GOT3 (cell line): ENCODE measurements around the gene PJVK.
"Not testable (repeated sequence)": the region's sequence is repeated elsewhere in the genome, so short reads cannot be mapped to it uniquely, and the experiment has no call there.

Experiments
- DNase-seq: peaks from one replicate; lab custom pipeline; 2025; ENCODE audit warnings: mixed read lengths; lab: John Stamatoyannopoulos, UW

The PJVK gene

GRCh38 chr2:178429336-178429735, 21.8 kb upstream of the PJVK start:
- DNase-seq = no peak

- no peak for DNase-seq
Observed at GRCh38 chr2:178436662-178437061, 14.5 kb upstream of the PJVK start.

DNA sequence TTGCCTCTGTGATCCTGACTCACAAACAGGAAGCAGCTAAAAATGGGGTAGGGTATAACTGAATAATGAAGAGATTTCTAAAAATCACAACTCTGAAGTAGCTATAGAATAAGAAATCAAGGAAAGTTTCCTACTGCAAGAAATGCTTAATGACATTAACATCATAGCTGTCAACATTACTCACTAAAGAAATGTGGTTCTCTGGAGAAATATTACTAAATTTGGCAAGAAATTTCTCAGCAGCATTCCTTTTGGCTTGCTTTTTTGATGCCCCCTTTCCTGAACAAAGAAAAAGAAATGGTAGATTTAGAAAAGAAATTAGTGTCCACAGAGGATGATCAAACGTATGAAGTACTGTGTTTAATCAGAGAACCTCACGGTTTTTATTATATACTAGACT, 9.8 kb upstream of the PJVK start:
- DNase-seq = no peak

- no peak for DNase-seq
Observed at GRCh38 chr2:178448968-178449661, 2.1 kb upstream of the PJVK start.

- no peak for DNase-seq
Observed at GRCh38 chr2:178449700-178450523, 1.3 kb upstream of the PJVK start.

DNA sequence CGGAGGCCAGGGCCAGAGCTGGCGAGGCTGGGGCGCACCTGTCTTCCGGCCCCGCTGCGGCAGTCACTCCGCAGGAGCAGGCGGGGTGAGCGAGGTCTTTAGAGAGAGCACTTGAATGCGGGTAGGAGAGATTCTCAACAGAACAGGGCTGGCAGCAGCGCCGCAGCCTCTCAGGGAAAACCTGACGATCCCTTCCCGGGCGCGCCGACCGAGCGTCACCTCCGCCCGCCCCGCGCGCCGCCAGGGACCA, 729 bp upstream of the PJVK start:
- no peak for DNase-seq

- DNase-seq = no peak
Observed at GRCh38 chr2:178452334-178452733, 1.2 kb downstream of the PJVK start.

GRCh38 chr2:178452870-178453269, 1.7 kb downstream of the PJVK start:
- DNase-seq = no peak

DNA sequence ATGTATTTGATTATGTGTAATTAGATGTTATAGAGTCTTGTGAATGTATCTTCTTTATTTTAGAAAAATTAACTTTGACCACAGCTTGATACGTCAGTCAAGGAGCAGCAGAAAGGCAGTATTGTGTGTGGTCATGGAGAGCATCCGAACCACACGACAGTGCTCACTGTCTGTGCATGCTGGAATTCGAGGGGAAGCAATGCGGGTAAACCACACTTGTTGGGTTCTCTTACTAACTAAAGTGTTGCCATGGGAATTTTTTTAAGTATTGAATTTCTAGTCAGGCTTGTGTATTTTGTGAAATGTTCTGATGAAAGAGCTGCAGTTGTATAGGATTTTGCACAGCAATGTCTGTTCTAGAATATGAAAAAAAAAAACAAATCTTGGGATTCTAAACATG, 4.8 kb downstream of the PJVK start:
- DNase-seq = no peak

- DNase-seq = no peak
Observed at GRCh38 chr2:178457390-178457886, 6.3 kb downstream of the PJVK start.

DNA sequence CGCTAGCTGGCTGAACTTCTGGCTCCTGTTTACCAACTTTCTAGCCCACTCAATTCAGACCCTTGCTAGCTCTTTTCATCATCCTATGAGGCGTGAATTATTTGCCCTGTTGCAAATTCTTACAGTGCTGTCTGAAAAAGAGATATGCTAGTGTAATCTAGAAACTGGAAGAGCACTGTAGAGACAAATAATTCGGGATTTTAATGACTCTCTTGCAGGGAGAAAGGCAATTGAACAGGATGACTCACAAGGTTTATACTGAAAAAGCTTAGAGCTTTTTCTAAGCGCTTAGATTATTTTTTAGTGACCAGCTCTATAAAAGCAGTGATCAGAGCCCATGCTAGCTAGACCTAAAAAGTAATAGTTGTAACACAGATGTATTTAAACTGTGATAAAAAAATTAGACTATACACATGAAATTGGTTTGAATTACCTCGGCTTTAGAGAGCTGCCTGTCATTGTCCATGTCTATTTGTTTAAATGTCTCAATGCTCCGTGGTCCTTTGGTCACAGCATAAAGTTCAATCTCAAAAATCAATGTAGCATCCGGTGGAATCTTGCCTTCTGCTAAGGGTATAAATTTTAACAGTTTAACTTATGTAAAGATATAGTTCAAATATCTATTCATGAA, 18.2 kb downstream of the PJVK start:
- DNase-seq = no peak

GRCh38 chr2:178471313-178471712, 20.1 kb downstream of the PJVK start:
- not testable (repeated sequence) for DNase-seq

DNA sequence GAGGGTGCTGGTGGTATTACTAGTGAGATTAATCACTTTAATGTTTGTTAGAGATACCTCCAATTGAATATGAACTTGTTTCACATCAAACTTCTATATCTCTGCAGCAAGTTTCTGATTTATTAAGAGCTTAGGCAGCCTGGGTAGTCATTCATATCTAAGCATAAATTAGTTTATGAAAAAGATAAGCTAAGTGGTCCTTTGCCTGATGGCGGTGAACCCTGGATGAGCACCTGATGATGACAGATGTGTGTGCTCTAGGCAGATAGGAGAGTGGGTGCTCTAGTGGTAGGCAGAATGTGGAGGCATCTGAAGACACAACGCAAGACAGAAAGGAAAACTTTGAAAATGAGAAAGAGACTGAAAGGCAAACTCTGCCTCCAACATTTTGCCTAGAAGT, 22.2 kb downstream of the PJVK start:
- DNase-seq = no peak

GRCh38 chr2:178473931-178474330, 22.8 kb downstream of the PJVK start:
- DNase-seq = no peak

DNA sequence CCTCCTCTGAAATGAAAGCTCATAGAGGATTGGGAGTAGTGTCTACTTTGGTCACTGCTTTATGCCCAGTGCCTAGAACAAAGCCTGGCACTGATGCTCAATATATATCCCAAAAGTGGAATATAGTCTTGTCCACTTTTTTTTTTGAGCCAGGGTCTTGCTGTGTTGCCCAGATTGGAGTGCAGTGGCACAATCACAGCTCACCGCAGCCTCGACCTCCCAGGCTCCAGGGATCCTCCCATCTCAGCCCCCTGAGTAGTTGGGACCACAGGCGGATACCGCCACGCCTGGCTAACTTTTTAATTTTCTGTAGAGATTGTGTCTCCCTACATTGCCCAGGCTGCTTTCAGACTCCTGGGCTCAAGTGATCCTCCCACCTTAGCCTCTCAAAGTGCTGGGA, 23.4 kb downstream of the PJVK start:
- no peak for DNase-seq

DNA sequence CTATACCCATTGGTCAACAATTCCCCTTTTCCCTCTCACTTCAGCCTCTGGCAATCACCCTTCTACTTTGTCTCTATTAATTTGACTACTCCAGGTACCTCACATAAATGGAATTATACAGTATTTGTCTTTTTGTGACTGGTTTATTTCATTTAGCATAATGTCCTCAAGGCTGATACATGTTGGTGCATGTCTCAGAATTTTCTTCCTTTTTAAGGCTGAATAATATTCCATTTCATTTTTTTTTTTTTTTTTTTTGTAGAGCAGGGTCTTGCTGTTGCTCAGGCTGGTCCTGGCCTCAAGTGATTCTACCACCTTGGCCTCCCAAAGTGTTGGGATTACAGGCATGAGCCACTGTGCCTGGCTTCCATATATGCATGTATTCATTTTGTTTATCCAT, 25.3 kb downstream of the PJVK start:
- no peak for DNase-seq

DNA sequence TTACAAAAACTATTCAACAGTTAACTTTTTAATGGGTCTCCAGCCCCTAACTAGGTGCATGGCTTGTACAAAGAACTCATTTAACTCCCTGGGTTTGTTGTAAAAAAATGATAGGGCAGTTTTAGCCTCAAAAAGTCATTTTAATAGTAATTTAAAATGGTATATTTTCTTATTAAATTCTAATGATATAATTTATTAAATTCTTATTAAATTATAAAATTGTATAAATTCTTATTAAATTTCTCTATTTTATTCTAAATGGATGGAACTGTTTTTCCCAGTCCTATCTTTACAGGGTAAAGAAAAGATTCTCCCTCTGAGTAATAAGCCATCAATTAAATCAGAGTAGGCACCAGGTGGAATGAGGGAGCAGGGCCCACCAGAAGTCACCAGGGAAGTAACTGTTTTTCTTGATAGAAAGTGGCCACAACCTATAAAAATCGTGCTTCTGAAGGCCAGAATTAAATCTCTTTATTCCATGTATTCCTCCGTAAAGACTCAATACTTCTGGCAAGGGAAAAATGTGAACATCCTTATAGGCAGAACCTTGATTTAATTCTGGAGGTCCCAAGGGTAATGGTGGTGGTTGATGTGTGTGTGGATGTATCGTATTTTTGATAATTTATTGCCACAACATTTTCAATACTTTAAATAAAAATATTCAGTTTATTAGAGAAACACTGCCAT, 26.4 kb downstream of the PJVK start:
- DNase-seq = no peak

- DNase-seq = no peak
Observed at GRCh38 chr2:178478130-178478438, 26.9 kb downstream of the PJVK start.

GRCh38 chr2:178478439-178479274, 27.5 kb downstream of the PJVK start, which contains the start of gene FKBP7:
FKBP7 (minus strand) TSS chr2:178478600; CDS start chr2:178478499, 101 bp downstream.
- DNase-seq = no peak

DNA sequence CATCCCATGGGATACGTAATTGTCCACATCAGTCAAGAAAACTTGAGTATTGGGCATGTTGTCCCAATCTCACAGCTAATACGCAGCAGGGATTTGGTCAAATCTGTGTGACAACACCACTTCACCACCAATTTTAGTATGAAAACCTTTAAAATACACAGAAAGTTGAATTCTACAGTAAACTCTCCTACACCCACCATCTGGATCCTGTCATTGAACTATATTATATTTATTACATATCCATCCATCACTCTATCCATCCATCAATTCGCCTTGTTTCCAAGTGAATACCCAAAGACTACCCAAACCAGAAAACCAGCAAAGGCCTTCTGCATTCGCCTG, 28.1 kb downstream of the PJVK start:
- no peak for DNase-seq

- no peak for DNase-seq
Observed at GRCh38 chr2:178479758-178480226, 28.6 kb downstream of the PJVK start.
